HCT116 (cell line): Measurements from ENCODE around the gene USP26. TPM values are rescaled to one million over a fixed set of nuclear protein-coding genes. Genes with fewer than 3 reads are reported as not detected.

Experiments
- ATAC-seq: fragments of 200-7000 bp; cut with Tn5 transposase; 2 replicates; pipeline ENCODE4 v1.9.1; 2020; ENCODE audit warnings: mild to moderate bottlenecking, moderate library complexity
- BruUV-seq: library from RNA; stranded (reverse); fragments of 400-500 nt; replicated peaks from 2 replicates; lab custom pipeline; 2021; lab: Mats Ljungman, UMichigan
- CTCF ChIA-PET: fragments of 300-600 bp; sonication (Branson Sonifier 250); formaldehyde crosslinking; loops from one replicate; lab custom pipeline; 2021; ENCODE audit warnings: antibody characterized with exemption; lab: Charles Lee
- POLR2A ChIA-PET: fragments of 300-600, 350-600 bp; sonication (Branson Sonifier 250); formaldehyde crosslinking; loops from one replicate; lab custom pipeline; 2021; ENCODE audit warnings: antibody characterized with exemption; lab: Charles Lee
- RAD21 ChIA-PET, 2 experiments: fragments of 300-600 bp; sonication (Branson Sonifier 250); formaldehyde crosslinking; loops; one replicate each; lab custom pipeline; 2023; ENCODE audit warnings: low total read pairs in 2 of 2; ENCODE audit not compliant: uncharacterized antibody in 2 of 2, unreplicated experiment in 2 of 2, low non-redundant PET in 1 of 2; lab: Charles Lee
- DNase-seq: peaks from one replicate; pipeline ENCODE4 v3.0.0-alpha.2; 2010; ENCODE audit warnings: low read depth, low spot score
- H2AFZ ChIP-seq: fragments of 200-600 bp; shearing (Covaris generic), sonication (generic); 2 replicates; pipeline ENCODE4 v1.6.1; 2017; ENCODE audit warnings: low read depth, mixed run types, mixed read lengths, antibody characterized with exemption, low read length; ENCODE audit not compliant: poor library complexity, severe bottlenecking
- H3K27ac ChIP-seq: 2 replicates; pipeline ENCODE4 v1.5.1; 2012; ENCODE audit warnings: low read depth, low read length
- H3K27me3 ChIP-seq: fragments of 200-600 bp; sonication (generic); 2 replicates; pipeline ENCODE4 v1.6.1; 2016; ENCODE audit warnings: mixed run types, low read length, mixed read lengths; ENCODE audit not compliant: insufficient read depth
- H3K36me3 ChIP-seq, 2 experiments: fragments of 200-500 bp in 1 of 2; fragments of 200-600 bp in 1 of 2; sonication (Bioruptor generic) in 1 of 2; sonication (generic) in 1 of 2; 2 replicates each; pipeline versions ENCODE4 v1.5.1 to v1.6.1; 2014 to 2016; ENCODE audit warnings: low read length in 2 of 2, inconsistent platforms in 1 of 2, mixed read lengths in 1 of 2, mixed run types in 1 of 2; ENCODE audit not compliant: insufficient read depth in 2 of 2, control insufficient read depth in 1 of 2
- H3K4me1 ChIP-seq, 2 experiments: fragments of 200-600 bp in 1 of 2; sonication (generic) in 1 of 2; 2 replicates each; pipeline versions ENCODE4 v1.5.1 to v1.6.1; 2012 to 2017; ENCODE audit warnings: low read length in 2 of 2, inconsistent platforms in 1 of 2, mild to moderate bottlenecking in 1 of 2, mixed read lengths in 1 of 2, mixed run types in 1 of 2, moderate library complexity in 1 of 2; ENCODE audit not compliant: insufficient read depth in 2 of 2, control insufficient read depth in 1 of 2
- H3K4me2 ChIP-seq: fragments of 200-600 bp; sonication (generic); 2 replicates; pipeline ENCODE4 v1.6.1; 2017; ENCODE audit warnings: mixed run types, low read length, mixed read lengths
- H3K4me3 ChIP-seq, 2 experiments: fragments of 200-600 bp in 1 of 2; sonication (generic) in 1 of 2; replicated peaks in 1 of 2; 2 replicates each; pipeline ENCODE4 v1.5.1; 2011 to 2016; ENCODE audit warnings: low read length in 2 of 2, control low read depth in 1 of 2, low read depth in 1 of 2, mild to moderate bottlenecking in 1 of 2, mixed read lengths in 1 of 2, mixed run types in 1 of 2
- H3K79me2 ChIP-seq: fragments of 200-600 bp; sonication (generic); 2 replicates; pipeline ENCODE4 v1.6.1; 2017; ENCODE audit warnings: mild to moderate bottlenecking, mixed run types, low read length, moderate library complexity, mixed read lengths; ENCODE audit not compliant: insufficient read depth
- H3K9ac ChIP-seq: fragments of 200-600 bp; sonication (generic); 2 replicates; pipeline ENCODE4 v1.6.1; 2016; ENCODE audit warnings: low read length, mixed read lengths
- H3K9me2 ChIP-seq: fragments of 200-600 bp; sonication (generic), shearing (Covaris generic); 2 replicates; pipeline ENCODE4 v1.6.1; 2017; ENCODE audit warnings: mixed run types, mild to moderate bottlenecking, moderate library complexity; ENCODE audit not compliant: insufficient read depth
- H3K9me3 ChIP-seq, 2 experiments: fragments of 200-500 bp in 1 of 2; fragments of 200-600 bp in 1 of 2; sonication (Bioruptor generic) in 1 of 2; sonication (generic) in 1 of 2; 2 replicates each; pipeline ENCODE4 v1.6.1; 2014 to 2017; ENCODE audit warnings: low read length in 2 of 2, mixed read lengths in 2 of 2, inconsistent platforms in 1 of 2, low read depth in 1 of 2, mild to moderate bottlenecking in 1 of 2, mixed run types in 1 of 2, moderate library complexity in 1 of 2; ENCODE audit not compliant: control insufficient read depth in 1 of 2, insufficient read depth in 1 of 2
- H4K20me1 ChIP-seq: fragments of 200-600 bp; sonication (generic), shearing (Covaris generic); 2 replicates; pipeline ENCODE4 v1.6.1; 2017; ENCODE audit warnings: mixed run types, mild to moderate bottlenecking, moderate library complexity; ENCODE audit not compliant: insufficient read depth
- CEBPB ChIP-seq: IDR thresholded peaks from 2 replicates; pipeline ENCODE4 v1.6.1; 2012; ENCODE audit warnings: low read depth
- CTCF ChIP-seq, 3 experiments: fragments of 200-600 bp in 1 of 3; sonication (generic) in 1 of 3; IDR thresholded peaks in 2 of 3; conservative IDR thresholded peaks in 1 of 3; 2 replicates each; pipeline ENCODE4 v1.5.1; 2012 to 2017; ENCODE audit warnings: low read depth in 2 of 3, low read length in 2 of 3, antibody characterized with exemption in 1 of 3, borderline replicate concordance in 1 of 3, control low read depth in 1 of 3, mild to moderate bottlenecking in 1 of 3, mixed read lengths in 1 of 3, mixed run types in 1 of 3, moderate library complexity in 1 of 3; ENCODE audit not compliant: insufficient read depth in 1 of 3
- EGR1 ChIP-seq: IDR thresholded peaks from 2 replicates; pipeline ENCODE4 v1.6.1; 2012; ENCODE audit warnings: low read depth
- ELF1 ChIP-seq: IDR thresholded peaks from 2 replicates; pipeline ENCODE4 v1.6.1; 2012; ENCODE audit warnings: low read depth, borderline replicate concordance
- EZH2phosphoT487 ChIP-seq: fragments of 200-600 bp; IDR thresholded peaks from 2 replicates; pipeline ENCODE4 v1.6.1; 2018; ENCODE audit warnings: antibody characterized with exemption, borderline replicate concordance
- JUND ChIP-seq: IDR thresholded peaks from 2 replicates; pipeline ENCODE4 v1.6.1; 2012
- MAX ChIP-seq: IDR thresholded peaks from 2 replicates; pipeline ENCODE4 v1.6.1; 2012
- POLR2A ChIP-seq: IDR thresholded peaks from 2 replicates; pipeline ENCODE4 v1.7.0; 2011; ENCODE audit warnings: borderline replicate concordance; ENCODE audit not compliant: insufficient read depth, insufficient read length; ENCODE audit errors: extremely low read depth
- POLR2AphosphoS5 ChIP-seq: IDR thresholded peaks from 2 replicates; pipeline ENCODE4 v1.6.1; 2011; ENCODE audit warnings: mild to moderate bottlenecking, low read depth, low read length, moderate library complexity
- RAD21 ChIP-seq: IDR thresholded peaks from 2 replicates; pipeline ENCODE4 v1.6.1; 2012; ENCODE audit warnings: low read depth, mild to moderate bottlenecking
- SIN3A ChIP-seq: IDR thresholded peaks from 2 replicates; pipeline ENCODE4 v1.6.1; 2012; ENCODE audit warnings: low read depth
- SP1 ChIP-seq: IDR thresholded peaks from 2 replicates; pipeline ENCODE4 v1.6.1; 2012; ENCODE audit warnings: low read depth
- SRF ChIP-seq: IDR thresholded peaks from 2 replicates; pipeline ENCODE4 v1.6.1; 2012; ENCODE audit warnings: low read depth
- TCF7L2 ChIP-seq: IDR thresholded peaks from 2 replicates; pipeline ENCODE4 v1.7.0; 2011; ENCODE audit warnings: borderline replicate concordance, inconsistent platforms; ENCODE audit not compliant: insufficient read depth, insufficient read length; ENCODE audit errors: extremely low read depth
- YY1 ChIP-seq: IDR thresholded peaks from 2 replicates; pipeline ENCODE4 v1.6.1; 2011; ENCODE audit warnings: low read length, low read depth, moderate library complexity, mild to moderate bottlenecking; ENCODE audit not compliant: insufficient replicate concordance; ENCODE audit errors: extremely low read depth
- ZNF274 ChIP-seq: fragments of 200-500 bp; sonication (Bioruptor generic); IDR thresholded peaks from 2 replicates; pipeline ENCODE4 v1.6.1; 2014; ENCODE audit warnings: mild to moderate bottlenecking, low read depth, low read length, inconsistent platforms
- intact Hi-C: fragments of 100-400 bp; cut with micrococcal nuclease; formaldehyde crosslinking; loops from 2 replicates; pipeline ENCODE4 v1.10.0; 2022
- total RNA-seq: library from RNA; stranded (reverse); gene quantifications from one replicate; pipeline ENCODE4 v1.2.1, GENCODE V29; 2021; ENCODE audit not compliant: unreplicated experiment
- TF ChIP-seq, protein P1 (sequence below): IDR thresholded peaks from 2 replicates; pipeline ENCODE4 v1.6.1; 2011; ENCODE audit warnings: mild to moderate bottlenecking, low read length, moderate library complexity; ENCODE audit not compliant: insufficient replicate concordance; ENCODE audit errors: extremely low read depth
- TF ChIP-seq, protein P2 (sequence below): IDR thresholded peaks from 2 replicates; pipeline ENCODE4 v1.6.1; 2012

The USP26 gene
- total RNA-seq, 1 experiment from 2014 or later, result not detected

- no peak overlapping the region for H3K9ac ChIP-seq
- CTCF ChIA-PET, result no interaction called here
- H3K36me3 ChIP-seq, result no peaks in the 10 kb centered on the region
- H3K4me3 ChIP-seq, result no peak overlapping the region
- intact Hi-C loops, result loop anchor here (5.0 to 10.0 kb wide), 2 partner anchors 169 to 626 kb away; partner anchors contain the start of gene TFDP3
- H3K4me2 ChIP-seq, result no peak overlapping the region
- H3K27me3 ChIP-seq, result no peaks in the 10 kb centered on the region
- TF ChIP-seq MAX (no peak), ZNF274 (no peak), RAD21 (no peak), EZH2phosphoT487 (no peak), EGR1 (no peak), CEBPB (no peak), TCF7L2 (no peak), POLR2AphosphoS5 (no peak), JUND (no peak), SP1 (no peak), CTCF (IDR thresholded peaks at IDR 0.05 in 2 of 3, conservative IDR thresholded peaks at IDR 0.05 in 1 of 3; ENCODE audit: borderline replicate concordance in 1 of 3, insufficient read depth in 1 of 3, low read depth in 2 of 3, low read length in 2 of 3) (no peak), ELF1 (no peak), YY1 (no peak), SRF (no peak), SIN3A (no peak), POLR2A (no peak)
- TF ChIP-seq, protein P1, sequence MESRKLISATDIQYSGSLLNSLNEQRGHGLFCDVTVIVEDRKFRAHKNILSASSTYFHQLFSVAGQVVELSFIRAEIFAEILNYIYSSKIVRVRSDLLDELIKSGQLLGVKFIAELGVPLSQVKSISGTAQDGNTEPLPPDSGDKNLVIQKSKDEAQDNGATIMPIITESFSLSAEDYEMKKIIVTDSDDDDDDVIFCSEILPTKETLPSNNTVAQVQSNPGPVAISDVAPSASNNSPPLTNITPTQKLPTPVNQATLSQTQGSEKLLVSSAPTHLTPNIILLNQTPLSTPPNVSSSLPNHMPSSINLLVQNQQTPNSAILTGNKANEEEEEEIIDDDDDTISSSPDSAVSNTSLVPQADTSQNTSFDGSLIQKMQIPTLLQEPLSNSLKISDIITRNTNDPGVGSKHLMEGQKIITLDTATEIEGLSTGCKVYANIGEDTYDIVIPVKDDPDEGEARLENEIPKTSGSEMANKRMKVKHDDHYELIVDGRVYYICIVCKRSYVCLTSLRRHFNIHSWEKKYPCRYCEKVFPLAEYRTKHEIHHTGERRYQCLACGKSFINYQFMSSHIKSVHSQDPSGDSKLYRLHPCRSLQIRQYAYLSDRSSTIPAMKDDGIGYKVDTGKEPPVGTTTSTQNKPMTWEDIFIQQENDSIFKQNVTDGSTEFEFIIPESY, result no peak
- TF ChIP-seq, protein P2, sequence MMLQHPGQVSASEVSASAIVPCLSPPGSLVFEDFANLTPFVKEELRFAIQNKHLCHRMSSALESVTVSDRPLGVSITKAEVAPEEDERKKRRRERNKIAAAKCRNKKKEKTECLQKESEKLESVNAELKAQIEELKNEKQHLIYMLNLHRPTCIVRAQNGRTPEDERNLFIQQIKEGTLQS, result no peak
- DNase-seq (no peak), ATAC-seq (no peak)
- H4K20me1 ChIP-seq, result no peaks in the 10 kb centered on the region
- H3K27ac ChIP-seq, result no peak overlapping the region
- no TSS peak for BruUV-seq
- no peaks in the 10 kb centered on the region for H3K9me3 ChIP-seq
- RAD21 ChIA-PET, result no interaction called here
- no peaks in the 10 kb centered on the region for H3K79me2 ChIP-seq
- peaks cover 0 to 3% of the 10 kb centered on the region in 2 experiments; a peak in 3 of 4 replicates for H3K4me1 ChIP-seq
- POLR2A ChIA-PET, result no interaction called here
- H3K9me2 ChIP-seq, result no peaks in the 10 kb centered on the region
- H2AFZ ChIP-seq, result no peak overlapping the region
Observed at GRCh38 chrX:133048751-133049150, 48.2 kb downstream of the USP26 start.
